Tibial nerve (tissue), 4 donors: Measurements from ENCODE around the gene NDST1. TPM values are rescaled to one million over a fixed set of nuclear protein-coding genes. Genes with fewer than 3 reads are reported as not detected.
A peak's percentile ranks its signal among the peaks of the same experiment; 100 is the strongest.

Experiments
- DNase-seq, 2 donors: peaks; one replicate each; pipeline ENCODE4 v3.0.0-alpha.2; 2019; ENCODE audit warnings: low spot score in 2 of 2
- H3K27ac ChIP-seq, 4 donors: fragments of 200-600 bp; sonication (generic) in 3 of 4; one replicate each; pipeline ENCODE4 v1.5.1; 2017 to 2019; ENCODE audit warnings: mild to moderate bottlenecking in 1 of 4
- H3K27me3 ChIP-seq, 2 donors: fragments of 200-600 bp; sonication (generic) in 1 of 2; one replicate each; pipeline versions ENCODE4 v1.5.1 to v1.6.0; 2017 to 2019
- H3K36me3 ChIP-seq, 3 donors: fragments of 200-600 bp; sonication (generic); one replicate each; pipeline ENCODE4 v1.5.1; 2018 to 2019
- H3K4me1 ChIP-seq, 4 donors: fragments of 200-600 bp; sonication (generic) in 3 of 4; one replicate each; pipeline ENCODE4 v1.5.1; 2017 to 2019
- H3K4me3 ChIP-seq, 4 donors: fragments of 200-600 bp; sonication (generic) in 3 of 4; one replicate each; pipeline ENCODE4 v1.5.1; 2017 to 2019; ENCODE audit warnings: mild to moderate bottlenecking in 1 of 4, moderate library complexity in 1 of 4
- H3K9me3 ChIP-seq, 4 donors: fragments of 200-600 bp; sonication (generic) in 3 of 4; one replicate each; pipeline ENCODE4 v1.5.1; 2017 to 2019
- EP300 ChIP-seq, 2 donors: sonication (generic); formaldehyde crosslinking; IDR thresholded peaks; one replicate each; pipeline ENCODE4 v1.6.1; 2017; ENCODE audit warnings: antibody characterized with exemption in 2 of 2, mild to moderate bottlenecking in 1 of 2
- POLR2A ChIP-seq, 2 donors: fragments of 450-650 bp; IDR thresholded peaks; one replicate each; pipeline ENCODE4 v1.6.1; 2017; ENCODE audit warnings: antibody characterized with exemption in 2 of 2, mild to moderate bottlenecking in 2 of 2, moderate library complexity in 2 of 2
- WGBS, 2 donors: methylation state at CpG; one replicate each; pipeline ENCODE4 v1.1.5; 2018; 5-methylcytosine and 5-hydroxymethylcytosine counted together
- total RNA-seq, 4 donors: library from RNA; depleted of rRNA; stranded (reverse); fragments of >200 nt; gene quantifications; one replicate each; pipeline ENCODE4 v1.1.0, GENCODE V29; 2016
- TF ChIP-seq, protein P1 (sequence below), 5 experiments: fragments of 200-600 bp in 3 of 5; fragments of 450-650 bp in 2 of 5; sonication (generic) in 3 of 5; IDR thresholded peaks; one replicate each; pipeline ENCODE4 v1.5.1; 2016 to 2019; ENCODE audit warnings: antibody characterized with exemption in 5 of 5, mild to moderate bottlenecking in 3 of 5, moderate library complexity in 2 of 5

Gene NDST1
- total RNA-seq, 4 donors from 2014 or later = 53.2 to 137 (median 104) TPM

GRCh38 chr5:150529555-150529954 is 21.6 kb downstream of the NDST1 start:
- Histone ChIP-seq H3K36me3 (peaks cover 2 to 50% (median 5%) of the 10 kb centered on the region in 3 donors), H3K4me3 (no peak overlapping the region), H3K4me1 (peaks cover 0 to 88% (median 12%) of the 10 kb centered on the region in 4 donors), H3K9me3 (no peaks in the 10 kb centered on the region), H3K27me3 (no peaks in the 10 kb centered on the region), H3K27ac (peak overlapping the region in 3 of 4 donors; percentile 23 to 71 (median 63))
- TF ChIP-seq POLR2A (IDR thresholded peaks at IDR 0.05) (no peak), EP300 (IDR thresholded peaks at IDR 0.05) (no peak)
- TF ChIP-seq, protein P1, sequence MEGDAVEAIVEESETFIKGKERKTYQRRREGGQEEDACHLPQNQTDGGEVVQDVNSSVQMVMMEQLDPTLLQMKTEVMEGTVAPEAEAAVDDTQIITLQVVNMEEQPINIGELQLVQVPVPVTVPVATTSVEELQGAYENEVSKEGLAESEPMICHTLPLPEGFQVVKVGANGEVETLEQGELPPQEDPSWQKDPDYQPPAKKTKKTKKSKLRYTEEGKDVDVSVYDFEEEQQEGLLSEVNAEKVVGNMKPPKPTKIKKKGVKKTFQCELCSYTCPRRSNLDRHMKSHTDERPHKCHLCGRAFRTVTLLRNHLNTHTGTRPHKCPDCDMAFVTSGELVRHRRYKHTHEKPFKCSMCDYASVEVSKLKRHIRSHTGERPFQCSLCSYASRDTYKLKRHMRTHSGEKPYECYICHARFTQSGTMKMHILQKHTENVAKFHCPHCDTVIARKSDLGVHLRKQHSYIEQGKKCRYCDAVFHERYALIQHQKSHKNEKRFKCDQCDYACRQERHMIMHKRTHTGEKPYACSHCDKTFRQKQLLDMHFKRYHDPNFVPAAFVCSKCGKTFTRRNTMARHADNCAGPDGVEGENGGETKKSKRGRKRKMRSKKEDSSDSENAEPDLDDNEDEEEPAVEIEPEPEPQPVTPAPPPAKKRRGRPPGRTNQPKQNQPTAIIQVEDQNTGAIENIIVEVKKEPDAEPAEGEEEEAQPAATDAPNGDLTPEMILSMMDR (IDR thresholded peaks at IDR 0.05) = no peak
- WGBS, 2 donors = 54 to 59% methylated on average over 4 of the region's 4 CpGs
- DNase-seq = no peak

- 57 to 62% methylated on average over 3 of the region's 3 CpGs for WGBS, 2 donors
- Histone ChIP-seq H3K4me3 (no peak overlapping the region), H3K27me3 (no peaks in the 10 kb centered on the region), H3K4me1 (peaks cover 0 to 82% (median 12%) of the 10 kb centered on the region in 4 donors), H3K36me3 (peaks cover 5 to 58% (median 7%) of the 10 kb centered on the region in 3 donors), H3K27ac (peak overlapping the region in 2 of 4 donors; percentile 63 to 71), H3K9me3 (no peaks in the 10 kb centered on the region)
- no peak for TF ChIP-seq EP300 (IDR thresholded peaks at IDR 0.05)
- no peak for TF ChIP-seq POLR2A (IDR thresholded peaks at IDR 0.05)
- no peak for DNase-seq
Observed at GRCh38 chr5:150530423-150530822, 22.5 kb downstream of the NDST1 start.

GRCh38 chr5:150530951-150531588 is 23.1 kb downstream of the NDST1 start:
- Histone ChIP-seq H3K27ac (peak overlapping the region; percentile 36 to 71 (median 62)), H3K9me3 (no peaks in the 10 kb centered on the region), H3K27me3 (no peaks in the 10 kb centered on the region), H3K36me3 (peaks cover 5 to 65% (median 7%) of the 10 kb centered on the region in 3 donors), H3K4me3 (no peak overlapping the region), H3K4me1 (peaks cover 0 to 76% (median 12%) of the 10 kb centered on the region in 4 donors)
- 59 to 65% methylated on average over 9 of the region's 9 CpGs for WGBS, 2 donors
- TF ChIP-seq, protein P1 (IDR thresholded peaks at IDR 0.05) = peak in 2 of 5 experiments; percentile 21 to 24
- no peak for TF ChIP-seq EP300 (IDR thresholded peaks at IDR 0.05)
- no peak for DNase-seq

- peaks cover 0 to 70% (median 10%) of the 10 kb centered on the region in 4 donors for H3K4me1 ChIP-seq
- H3K27ac ChIP-seq = peak overlapping the region; percentile 36 to 71 (median 62)
- H3K4me3 ChIP-seq = no peak overlapping the region
- no peaks in the 10 kb centered on the region for H3K9me3 ChIP-seq
- no peak for DNase-seq
- peaks cover 7 to 71% (median 7%) of the 10 kb centered on the region in 3 donors for H3K36me3 ChIP-seq
- TF ChIP-seq EP300 (IDR thresholded peaks at IDR 0.05) = no peak
- TF ChIP-seq, protein P1 (IDR thresholded peaks at IDR 0.05) = no peak
- no peaks in the 10 kb centered on the region for H3K27me3 ChIP-seq
- 81 to 93% methylated on average over 9 of the region's 9 CpGs for WGBS, 2 donors
Observed at GRCh38 chr5:150531686-150532085, 23.8 kb downstream of the NDST1 start.

- Histone ChIP-seq H3K27me3 (no peaks in the 10 kb centered on the region), H3K27ac (peak overlapping the region in 3 of 4 donors; percentile 62 to 71 (median 63)), H3K9me3 (no peaks in the 10 kb centered on the region), H3K4me1 (peaks cover 0 to 65% (median 9%) of the 10 kb centered on the region in 4 donors), H3K36me3 (peaks cover 7 to 76% (median 9%) of the 10 kb centered on the region in 3 donors), H3K4me3 (no peak overlapping the region)
- TF ChIP-seq, protein P1 (IDR thresholded peaks at IDR 0.05) = no peak
- no peak for TF ChIP-seq EP300 (IDR thresholded peaks at IDR 0.05)
- no peak for TF ChIP-seq POLR2A (IDR thresholded peaks at IDR 0.05)
- DNase-seq = no peak
- 74 to 78% methylated on average over 7 of the region's 7 CpGs for WGBS, 2 donors
Observed at GRCh38 chr5:150532151-150532550, 24.2 kb downstream of the NDST1 start.
